HEK293 (cell line): ENCODE measurements around the gene HECTD2.
"Not testable (repeated sequence)": the region's sequence is repeated elsewhere in the genome, so short reads cannot be mapped to it uniquely, and the experiment has no call there.

Experiments
- CTCF ChIA-PET: fragments of 350-600 bp; formaldehyde crosslinking; extraction: SDS; loops from one replicate; lab custom pipeline; 2021; ENCODE audit warnings: antibody characterized with exemption; lab: Yijun Ruan, JAX
- POLR2A ChIA-PET: fragments of 300-600 bp; formaldehyde crosslinking; extraction: SDS; loops from one replicate; lab custom pipeline; 2020; ENCODE audit warnings: antibody characterized with exemption, inconsistent platforms; lab: Yijun Ruan, JAX
- H3K27ac ChIP-seq: fragments of 200-500 bp; sonication (Bioruptor generic); 2 replicates; pipeline ENCODE4 v1.5.1; 2014; ENCODE audit warnings: low read depth, low read length, control low read depth, inconsistent platforms; ENCODE audit errors: extremely low read depth
- H3K36me3 ChIP-seq, 2 experiments: fragments of 200-500 bp in 1 of 2; sonication (Bioruptor generic) in 1 of 2; 1 replicate in 1 of 2; 2 replicates in 1 of 2; pipeline ENCODE4 v1.5.1; 2014 to 2017; ENCODE audit warnings: inconsistent platforms in 2 of 2, low read length in 2 of 2; ENCODE audit not compliant: control insufficient read depth in 2 of 2, insufficient read depth in 1 of 2
- H3K4me1 ChIP-seq: fragments of 200-500 bp; sonication (Bioruptor generic); 2 replicates; pipeline ENCODE4 v1.5.1; 2014; ENCODE audit warnings: mild to moderate bottlenecking, low read length, inconsistent platforms; ENCODE audit not compliant: control insufficient read depth, insufficient read depth
- H3K4me3 ChIP-seq: 2 replicates; pipeline ENCODE4 v1.5.1; 2011; ENCODE audit warnings: low read depth, mild to moderate bottlenecking, control low read depth, low read length, moderate library complexity
- H3K9me3 ChIP-seq: fragments of 200-500 bp; sonication (Bioruptor generic); 2 replicates; pipeline ENCODE4 v1.5.1; 2014; ENCODE audit warnings: low read depth, low read length, inconsistent platforms; ENCODE audit not compliant: control insufficient read depth, insufficient read depth
- BCL11A ChIP-seq: fragments of 450-650 bp; formaldehyde crosslinking; IDR thresholded peaks from 2 replicates; pipeline ENCODE4 v1.5.1; 2016; ENCODE audit warnings: low read depth, missing biosample characterization, missing genetic modification characterization
- EGR2 ChIP-seq: fragments of 450-650 bp; formaldehyde crosslinking; IDR thresholded peaks from 2 replicates; pipeline ENCODE4 v1.5.1; 2016; ENCODE audit warnings: low read depth, missing biosample characterization, missing genetic modification characterization
- HOXC10 ChIP-seq: sonication (generic); formaldehyde crosslinking; IDR thresholded peaks from 2 replicates; pipeline ENCODE4 v1.8.1; 2023; ENCODE audit warnings: mild to moderate bottlenecking, missing genetic modification reagents
- OSR2 ChIP-seq: fragments of 450-650 bp; formaldehyde crosslinking; IDR thresholded peaks from 2 replicates; pipeline ENCODE4 v1.5.1; 2016; ENCODE audit warnings: missing biosample characterization, missing genetic modification characterization
- PRDM6 ChIP-seq: fragments of 450-650 bp; formaldehyde crosslinking; IDR thresholded peaks from 2 replicates; pipeline ENCODE4 v1.5.1; 2017; ENCODE audit warnings: missing biosample characterization, missing genetic modification characterization
- SP3 ChIP-seq: fragments of 450-650 bp; formaldehyde crosslinking; IDR thresholded peaks from 2 replicates; pipeline ENCODE4 v1.5.1; 2016; ENCODE audit warnings: missing biosample characterization, missing genetic modification characterization
- ZBTB17 ChIP-seq: fragments of 450-650 bp; formaldehyde crosslinking; IDR thresholded peaks from 2 replicates; pipeline ENCODE4 v1.5.1; 2016; ENCODE audit warnings: missing biosample characterization, missing genetic modification characterization
- ZBTB8A ChIP-seq: fragments of 450-650 bp; formaldehyde crosslinking; IDR thresholded peaks from 2 replicates; pipeline ENCODE4 v1.5.1; 2016; ENCODE audit warnings: missing biosample characterization, missing genetic modification characterization
- ZFHX2 ChIP-seq: fragments of 450-650 bp; formaldehyde crosslinking; conservative IDR thresholded peaks from 2 replicates; pipeline ENCODE4 v1.5.1; 2016; ENCODE audit warnings: missing biosample characterization, missing genetic modification characterization
- ZNF138 ChIP-seq: fragments of 450-650 bp; formaldehyde crosslinking; IDR thresholded peaks from 2 replicates; pipeline ENCODE4 v1.5.1; 2016; ENCODE audit warnings: missing biosample characterization, missing genetic modification characterization, borderline replicate concordance
- ZNF169 ChIP-seq: fragments of 450-650 bp; formaldehyde crosslinking; IDR thresholded peaks from 2 replicates; pipeline ENCODE4 v1.5.1; 2016; ENCODE audit warnings: missing biosample characterization, missing genetic modification characterization
- ZNF214 ChIP-seq: fragments of 450-650 bp; formaldehyde crosslinking; IDR thresholded peaks from 2 replicates; pipeline ENCODE4 v1.5.1; 2017; ENCODE audit warnings: missing biosample characterization, mild to moderate bottlenecking, missing genetic modification characterization, borderline replicate concordance
- ZNF658 ChIP-seq: fragments of 450-650 bp; formaldehyde crosslinking; IDR thresholded peaks from 2 replicates; pipeline ENCODE4; 2016; ENCODE audit warnings: missing biosample characterization, missing genetic modification characterization
- ZNF660 ChIP-seq: fragments of 450-650 bp; IDR thresholded peaks from 2 replicates; pipeline ENCODE4 v1.5.1; 2018; ENCODE audit warnings: missing biosample characterization, mild to moderate bottlenecking, missing genetic modification characterization
- TF ChIP-seq, protein P1 (sequence below): fragments of 450-650 bp; formaldehyde crosslinking; IDR thresholded peaks from 2 replicates; pipeline ENCODE4 v1.5.1; 2016; ENCODE audit warnings: missing biosample characterization, missing genetic modification characterization
- TF ChIP-seq, protein P2 (sequence below): fragments of 450-650 bp; formaldehyde crosslinking; IDR thresholded peaks from 2 replicates; pipeline ENCODE4 v1.5.1; 2016; ENCODE audit warnings: missing biosample characterization, missing genetic modification characterization

Gene HECTD2

GRCh38 chr10:91559169-91559568, 149.0 kb downstream of the HECTD2 start (continued):
- no peak for TF ChIP-seq BCL11A (tag by site-specific recombination)
- TF ChIP-seq PRDM6: no peak
- no peak for TF ChIP-seq ZNF214 (tag by site-specific recombination)
- TF ChIP-seq, protein P1, sequence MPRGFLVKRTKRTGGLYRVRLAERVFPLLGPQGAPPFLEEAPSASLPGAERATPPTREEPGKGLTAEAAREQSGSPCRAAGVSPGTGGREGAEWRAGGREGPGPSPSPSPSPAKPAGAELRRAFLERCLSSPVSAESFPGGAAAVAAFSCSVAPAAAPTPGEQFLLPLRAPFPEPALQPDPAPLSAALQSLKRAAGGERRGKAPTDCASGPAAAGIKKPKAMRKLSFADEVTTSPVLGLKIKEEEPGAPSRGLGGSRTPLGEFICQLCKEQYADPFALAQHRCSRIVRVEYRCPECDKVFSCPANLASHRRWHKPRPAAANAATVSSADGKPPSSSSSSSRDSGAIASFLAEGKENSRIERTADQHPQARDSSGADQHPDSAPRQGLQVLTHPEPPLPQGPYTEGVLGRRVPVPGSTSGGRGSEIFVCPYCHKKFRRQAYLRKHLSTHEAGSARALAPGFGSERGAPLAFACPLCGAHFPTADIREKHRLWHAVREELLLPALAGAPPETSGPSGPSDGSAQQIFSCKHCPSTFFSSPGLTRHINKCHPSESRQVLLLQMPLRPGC (tag by site-specific recombination): no peak
- no peak for TF ChIP-seq ZNF660 (tag by site-specific recombination)

GRCh38 chr10:91559750-91560149, 149.6 kb downstream of the HECTD2 start:
- TF ChIP-seq ZNF658: no peak
- TF ChIP-seq OSR2: no peak
- TF ChIP-seq, protein P2, sequence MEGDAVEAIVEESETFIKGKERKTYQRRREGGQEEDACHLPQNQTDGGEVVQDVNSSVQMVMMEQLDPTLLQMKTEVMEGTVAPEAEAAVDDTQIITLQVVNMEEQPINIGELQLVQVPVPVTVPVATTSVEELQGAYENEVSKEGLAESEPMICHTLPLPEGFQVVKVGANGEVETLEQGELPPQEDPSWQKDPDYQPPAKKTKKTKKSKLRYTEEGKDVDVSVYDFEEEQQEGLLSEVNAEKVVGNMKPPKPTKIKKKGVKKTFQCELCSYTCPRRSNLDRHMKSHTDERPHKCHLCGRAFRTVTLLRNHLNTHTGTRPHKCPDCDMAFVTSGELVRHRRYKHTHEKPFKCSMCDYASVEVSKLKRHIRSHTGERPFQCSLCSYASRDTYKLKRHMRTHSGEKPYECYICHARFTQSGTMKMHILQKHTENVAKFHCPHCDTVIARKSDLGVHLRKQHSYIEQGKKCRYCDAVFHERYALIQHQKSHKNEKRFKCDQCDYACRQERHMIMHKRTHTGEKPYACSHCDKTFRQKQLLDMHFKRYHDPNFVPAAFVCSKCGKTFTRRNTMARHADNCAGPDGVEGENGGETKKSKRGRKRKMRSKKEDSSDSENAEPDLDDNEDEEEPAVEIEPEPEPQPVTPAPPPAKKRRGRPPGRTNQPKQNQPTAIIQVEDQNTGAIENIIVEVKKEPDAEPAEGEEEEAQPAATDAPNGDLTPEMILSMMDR (tag by site-specific recombination): no peak
- TF ChIP-seq ZNF169 (tag by site-specific recombination): no peak
- TF ChIP-seq SP3: no peak
- TF ChIP-seq ZBTB17 (tag by site-specific recombination): no peak
- TF ChIP-seq HOXC10: no peak
- no peak for TF ChIP-seq ZBTB8A (tag by site-specific recombination)
- no peak for TF ChIP-seq ZNF138 (tag by site-specific recombination)
- CTCF ChIA-PET: no interaction called here
- no peaks in the 10 kb centered on the region for H3K9me3 ChIP-seq

GRCh38 chr10:91560827-91561226, 150.7 kb downstream of the HECTD2 start:
- H3K4me3 ChIP-seq, H3K36me3 ChIP-seq, H3K9me3 ChIP-seq, CTCF ChIA-PET, POLR2A ChIA-PET, H3K4me1 ChIP-seq, H3K27ac ChIP-seq: not testable (repeated sequence)
- TF ChIP-seq ZFHX2: peak; percentile 94
- peak; percentile 94 for TF ChIP-seq EGR2 (tag by site-specific recombination)

More at GRCh38 chr10:91559750-91560149, 149.6 kb downstream of the HECTD2 start:
- H3K4me1 ChIP-seq: no peaks in the 10 kb centered on the region
- H3K27ac ChIP-seq: no peak overlapping the region
- H3K4me3 ChIP-seq: no peak overlapping the region
- POLR2A ChIA-PET: no interaction called here
- H3K36me3 ChIP-seq: no peaks in the 10 kb centered on the region
